ENCODE measurements around the gene PROZ. TPM values are rescaled to one million over a fixed set of nuclear protein-coding genes. Genes with fewer than 3 reads are reported as not detected.

The PROZ gene
- total and polyA plus RNA-seq, 2 of the 13 experiments (the other 11 are each of a cell fraction or from before 2014, with no cell fraction given), result 5.6 to 22.5 TPM

DNA sequence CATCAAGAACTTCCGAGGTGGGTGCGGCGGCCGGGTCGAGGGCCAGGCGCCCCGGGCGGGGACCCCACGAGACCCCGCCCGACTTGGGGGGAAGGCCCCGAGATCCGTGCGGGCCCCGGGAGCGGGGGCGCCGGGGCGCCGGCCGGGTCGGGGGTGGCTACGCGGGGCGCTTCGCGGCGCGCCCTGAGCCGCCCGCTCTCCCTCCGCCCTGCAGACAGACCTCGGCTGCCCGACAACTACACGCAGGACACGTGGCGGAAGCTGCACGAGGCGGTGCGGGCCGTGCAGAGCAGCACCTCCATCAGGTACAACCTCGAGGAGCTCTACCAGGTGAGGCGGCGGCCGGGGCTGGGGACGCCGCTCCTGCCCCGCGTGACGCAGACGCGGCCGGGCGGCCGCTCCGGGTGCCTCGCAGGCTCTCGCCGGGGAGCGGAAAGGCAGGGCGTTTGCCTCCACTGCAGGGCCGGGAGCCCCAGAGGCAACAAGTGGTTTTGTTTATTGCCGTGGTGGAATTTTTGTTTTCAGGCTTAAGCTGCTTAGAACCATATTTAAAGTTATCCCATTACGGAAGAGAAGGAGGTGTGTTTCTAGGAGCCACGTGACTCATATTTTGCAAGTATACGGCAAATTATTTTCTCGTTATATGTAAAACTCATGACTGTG lies 51.4 kb downstream of the PROZ start (continued):
- TF ChIP-seq, protein P1, sequence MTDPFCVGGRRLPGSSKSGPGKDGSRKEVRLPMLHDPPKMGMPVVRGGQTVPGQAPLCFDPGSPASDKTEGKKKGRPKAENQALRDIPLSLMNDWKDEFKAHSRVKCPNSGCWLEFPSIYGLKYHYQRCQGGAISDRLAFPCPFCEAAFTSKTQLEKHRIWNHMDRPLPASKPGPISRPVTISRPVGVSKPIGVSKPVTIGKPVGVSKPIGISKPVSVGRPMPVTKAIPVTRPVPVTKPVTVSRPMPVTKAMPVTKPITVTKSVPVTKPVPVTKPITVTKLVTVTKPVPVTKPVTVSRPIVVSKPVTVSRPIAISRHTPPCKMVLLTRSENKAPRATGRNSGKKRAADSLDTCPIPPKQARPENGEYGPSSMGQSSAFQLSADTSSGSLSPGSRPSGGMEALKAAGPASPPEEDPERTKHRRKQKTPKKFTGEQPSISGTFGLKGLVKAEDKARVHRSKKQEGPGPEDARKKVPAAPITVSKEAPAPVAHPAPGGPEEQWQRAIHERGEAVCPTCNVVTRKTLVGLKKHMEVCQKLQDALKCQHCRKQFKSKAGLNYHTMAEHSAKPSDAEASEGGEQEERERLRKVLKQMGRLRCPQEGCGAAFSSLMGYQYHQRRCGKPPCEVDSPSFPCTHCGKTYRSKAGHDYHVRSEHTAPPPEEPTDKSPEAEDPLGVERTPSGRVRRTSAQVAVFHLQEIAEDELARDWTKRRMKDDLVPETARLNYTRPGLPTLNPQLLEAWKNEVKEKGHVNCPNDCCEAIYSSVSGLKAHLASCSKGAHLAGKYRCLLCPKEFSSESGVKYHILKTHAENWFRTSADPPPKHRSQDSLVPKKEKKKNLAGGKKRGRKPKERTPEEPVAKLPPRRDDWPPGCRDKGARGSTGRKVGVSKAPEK (CRISPR knock-in tag; IDR thresholded peaks at IDR 0.05; ENCODE audit: borderline replicate concordance), result no peak
- TF ChIP-seq ARNT2 (CRISPR knock-in tag; IDR thresholded peaks at IDR 0.05; ENCODE audit: low read depth), result peak; percentile 82
- 0 out of 2 replicates have a peak, but pooled peaks have one; percentile 74 for TF ChIP-seq TSC22D2 (CRISPR knock-in tag; IDR thresholded peaks at IDR 0.05; ENCODE audit: borderline replicate concordance)
- TF ChIP-seq PAWR (CRISPR knock-in tag; IDR thresholded peaks at IDR 0.05; ENCODE audit: borderline replicate concordance), result no peak
- TF ChIP-seq RAD51 (IDR thresholded peaks at IDR 0.05; ENCODE audit: borderline replicate concordance), result peak; percentile 33; the same call in 1 of the 2 replicates
- 0 out of 2 replicates have a peak, but pooled peaks have one; percentile 45 for TF ChIP-seq RFXAP (CRISPR knock-in tag; IDR thresholded peaks at IDR 0.05; ENCODE audit: borderline replicate concordance)
- TF ChIP-seq STAG1 (CRISPR knock-in tag; IDR thresholded peaks at IDR 0.05), result 0 out of 2 replicates have a peak, but pooled peaks have one; percentile 4
- TF ChIP-seq ZNF607 (CRISPR knock-in tag; IDR thresholded peaks at IDR 0.05; ENCODE audit: borderline replicate concordance), result peak; percentile 95
- peak; percentile 86 for TF ChIP-seq SALL1 (CRISPR knock-in tag; IDR thresholded peaks at IDR 0.05)
- TF ChIP-seq ZNF616 (CRISPR knock-in tag; IDR thresholded peaks at IDR 0.05; ENCODE audit: low read depth), result 0 out of 2 replicates have a peak, but pooled peaks have one; percentile 85
- TF ChIP-seq ATF7-NPFF (CRISPR knock-in tag; IDR thresholded peaks at IDR 0.05; ENCODE audit: low read depth), result peak; percentile 93
- peak; percentile 60 for TF ChIP-seq TBX2 (CRISPR knock-in tag; IDR thresholded peaks at IDR 0.05; ENCODE audit: borderline replicate concordance)
- TF ChIP-seq, protein P2, sequence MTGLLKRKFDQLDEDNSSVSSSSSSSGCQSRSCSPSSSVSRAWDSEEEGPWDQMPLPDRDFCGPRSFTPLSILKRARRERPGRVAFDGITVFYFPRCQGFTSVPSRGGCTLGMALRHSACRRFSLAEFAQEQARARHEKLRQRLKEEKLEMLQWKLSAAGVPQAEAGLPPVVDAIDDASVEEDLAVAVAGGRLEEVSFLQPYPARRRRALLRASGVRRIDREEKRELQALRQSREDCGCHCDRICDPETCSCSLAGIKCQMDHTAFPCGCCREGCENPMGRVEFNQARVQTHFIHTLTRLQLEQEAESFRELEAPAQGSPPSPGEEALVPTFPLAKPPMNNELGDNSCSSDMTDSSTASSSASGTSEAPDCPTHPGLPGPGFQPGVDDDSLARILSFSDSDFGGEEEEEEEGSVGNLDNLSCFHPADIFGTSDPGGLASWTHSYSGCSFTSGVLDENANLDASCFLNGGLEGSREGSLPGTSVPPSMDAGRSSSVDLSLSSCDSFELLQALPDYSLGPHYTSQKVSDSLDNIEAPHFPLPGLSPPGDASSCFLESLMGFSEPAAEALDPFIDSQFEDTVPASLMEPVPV (CRISPR knock-in tag; IDR thresholded peaks at IDR 0.05), result peak; percentile 62; the same call in 1 of the 2 replicates
- no peak for TF ChIP-seq FOXK1 (CRISPR knock-in tag; IDR thresholded peaks at IDR 0.05; ENCODE audit: borderline replicate concordance, low read depth)
- TF ChIP-seq, protein P3, sequence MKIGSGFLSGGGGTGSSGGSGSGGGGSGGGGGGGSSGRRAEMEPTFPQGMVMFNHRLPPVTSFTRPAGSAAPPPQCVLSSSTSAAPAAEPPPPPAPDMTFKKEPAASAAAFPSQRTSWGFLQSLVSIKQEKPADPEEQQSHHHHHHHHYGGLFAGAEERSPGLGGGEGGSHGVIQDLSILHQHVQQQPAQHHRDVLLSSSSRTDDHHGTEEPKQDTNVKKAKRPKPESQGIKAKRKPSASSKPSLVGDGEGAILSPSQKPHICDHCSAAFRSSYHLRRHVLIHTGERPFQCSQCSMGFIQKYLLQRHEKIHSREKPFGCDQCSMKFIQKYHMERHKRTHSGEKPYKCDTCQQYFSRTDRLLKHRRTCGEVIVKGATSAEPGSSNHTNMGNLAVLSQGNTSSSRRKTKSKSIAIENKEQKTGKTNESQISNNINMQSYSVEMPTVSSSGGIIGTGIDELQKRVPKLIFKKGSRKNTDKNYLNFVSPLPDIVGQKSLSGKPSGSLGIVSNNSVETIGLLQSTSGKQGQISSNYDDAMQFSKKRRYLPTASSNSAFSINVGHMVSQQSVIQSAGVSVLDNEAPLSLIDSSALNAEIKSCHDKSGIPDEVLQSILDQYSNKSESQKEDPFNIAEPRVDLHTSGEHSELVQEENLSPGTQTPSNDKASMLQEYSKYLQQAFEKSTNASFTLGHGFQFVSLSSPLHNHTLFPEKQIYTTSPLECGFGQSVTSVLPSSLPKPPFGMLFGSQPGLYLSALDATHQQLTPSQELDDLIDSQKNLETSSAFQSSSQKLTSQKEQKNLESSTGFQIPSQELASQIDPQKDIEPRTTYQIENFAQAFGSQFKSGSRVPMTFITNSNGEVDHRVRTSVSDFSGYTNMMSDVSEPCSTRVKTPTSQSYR (CRISPR knock-in tag; IDR thresholded peaks at IDR 0.05; ENCODE audit: borderline replicate concordance), result peak; percentile 32; the same call in 1 of the 2 replicates
- TF ChIP-seq FLYWCH1 (CRISPR knock-in tag; IDR thresholded peaks at IDR 0.05), result no peak
- TF ChIP-seq, protein P4, sequence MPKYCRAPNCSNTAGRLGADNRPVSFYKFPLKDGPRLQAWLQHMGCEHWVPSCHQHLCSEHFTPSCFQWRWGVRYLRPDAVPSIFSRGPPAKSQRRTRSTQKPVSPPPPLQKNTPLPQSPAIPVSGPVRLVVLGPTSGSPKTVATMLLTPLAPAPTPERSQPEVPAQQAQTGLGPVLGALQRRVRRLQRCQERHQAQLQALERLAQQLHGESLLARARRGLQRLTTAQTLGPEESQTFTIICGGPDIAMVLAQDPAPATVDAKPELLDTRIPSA (CRISPR knock-in tag; IDR thresholded peaks at IDR 0.05; ENCODE audit: borderline replicate concordance), result peak; percentile 52; the same call in 1 of the 2 replicates
- peak; percentile 95 for TF ChIP-seq CHCHD3 (CRISPR knock-in tag; IDR thresholded peaks at IDR 0.05)
- 0 out of 2 replicates have a peak, but pooled peaks have one; percentile 16 for TF ChIP-seq ZNF562 (CRISPR knock-in tag; IDR thresholded peaks at IDR 0.05; ENCODE audit: borderline replicate concordance)
- peak; percentile 50; the same call in 1 of the 2 replicates for TF ChIP-seq ZNF746 (CRISPR knock-in tag; IDR thresholded peaks at IDR 0.05)
- 0 out of 2 replicates have a peak, but pooled peaks have one; percentile 18 for TF ChIP-seq KDM1A (CRISPR knock-in tag; IDR thresholded peaks at IDR 0.05)

All from HepG2 (cell line).